ENCODE results near the gene ID4. TPM values are rescaled to one million over a fixed set of nuclear protein-coding genes. Genes with fewer than 3 reads are reported as not detected.

The ID4 gene
- total RNA-seq, 1 donor from 2014 or later: 1.6 TPM

- FAIRE-seq: no peak
These were observed 2.6 kb downstream of the ID4 start for GRCh38 chr6:19839788-19840187.

GRCh38 chr6:19841181-19841580, 4.0 kb downstream of the ID4 start:
- TF ChIP-seq CTCF (IDR thresholded peaks at IDR 0.05; ENCODE audit: insufficient read depth, low read length, severe bottlenecking): no peak
- no peak for DNase-seq (ENCODE audit: low read depth)
- no peak for FAIRE-seq
- Histone ChIP-seq H3K27me3 (ENCODE audit: control insufficient read depth, insufficient read depth, low read length) (peaks cover 21% of the 10 kb centered on the region), H3K4me3 (ENCODE audit: low read depth, low read length) (no peak overlapping the region), H3K36me3 (ENCODE audit: control insufficient read depth, insufficient read depth, low read length) (no peaks in the 10 kb centered on the region)

More at GRCh38 chr6:19839788-19840187, 2.6 kb downstream of the ID4 start:
- H3K36me3 ChIP-seq (ENCODE audit: control insufficient read depth, insufficient read depth, low read length): no peaks in the 10 kb centered on the region
- DNase-seq (ENCODE audit: low read depth): no peak
- no peak for TF ChIP-seq CTCF (IDR thresholded peaks at IDR 0.05; ENCODE audit: insufficient read depth, low read length, severe bottlenecking)
- no peak overlapping the region for H3K4me3 ChIP-seq (ENCODE audit: low read depth, low read length)
- peaks cover 19% of the 10 kb centered on the region for H3K27me3 ChIP-seq (ENCODE audit: control insufficient read depth, insufficient read depth, low read length)

GRCh38 chr6:19842030-19842615, 5.0 kb downstream of the ID4 start:
- no peak for TF ChIP-seq CTCF (IDR thresholded peaks at IDR 0.05; ENCODE audit: insufficient read depth, low read length, severe bottlenecking)
- Histone ChIP-seq H3K36me3 (ENCODE audit: control insufficient read depth, insufficient read depth, low read length) (no peaks in the 10 kb centered on the region), H3K4me3 (ENCODE audit: low read depth, low read length) (no peak overlapping the region), H3K27me3 (ENCODE audit: control insufficient read depth, insufficient read depth, low read length) (peaks cover 18% of the 10 kb centered on the region)
- no peak for FAIRE-seq
- no peak for DNase-seq (ENCODE audit: low read depth)

GRCh38 chr6:19844689-19845088, 7.5 kb downstream of the ID4 start:
- Histone ChIP-seq H3K36me3 (ENCODE audit: control insufficient read depth, insufficient read depth, low read length) (no peaks in the 10 kb centered on the region), H3K4me3 (ENCODE audit: low read depth, low read length) (no peak overlapping the region), H3K27me3 (ENCODE audit: control insufficient read depth, insufficient read depth, low read length) (peaks cover 8% of the 10 kb centered on the region)
- no peak for TF ChIP-seq CTCF (IDR thresholded peaks at IDR 0.05; ENCODE audit: insufficient read depth, low read length, severe bottlenecking)
- no peak for FAIRE-seq
- no peak for DNase-seq (ENCODE audit: low read depth)

- Histone ChIP-seq H3K36me3 (ENCODE audit: control insufficient read depth, insufficient read depth, low read length) (no peaks in the 10 kb centered on the region), H3K27me3 (ENCODE audit: control insufficient read depth, insufficient read depth, low read length) (peaks cover 8% of the 10 kb centered on the region), H3K4me3 (ENCODE audit: low read depth, low read length) (no peak overlapping the region)
- no peak for TF ChIP-seq CTCF (IDR thresholded peaks at IDR 0.05; ENCODE audit: insufficient read depth, low read length, severe bottlenecking)
- DNase-seq (ENCODE audit: low read depth) (no peak), FAIRE-seq (no peak)
These were observed 8.3 kb downstream of the ID4 start for GRCh38 chr6:19845266-19846041.
